ENCODE measurements around the gene C1orf50.

Gene C1orf50

GRCh38 chr1:42765832-42766740 lies 963 bp upstream of the C1orf50 start (continued):
- TF ChIP-seq PATZ1 (tag by site-specific recombination; IDR thresholded peaks at IDR 0.05) = peak; percentile 93
- peak; percentile 20; the same call in 1 of the 2 replicates for TF ChIP-seq ZBTB20 (tag by site-specific recombination; IDR thresholded peaks at IDR 0.05)
- TF ChIP-seq PRDM1 (tag by site-specific recombination; IDR thresholded peaks at IDR 0.05) = peak; percentile 52; the same call in 1 of the 2 replicates
- TF ChIP-seq ZNF513 (tag by site-specific recombination; IDR thresholded peaks at IDR 0.05) = peak; percentile 93
- TF ChIP-seq ZBTB7A (tag by site-specific recombination; IDR thresholded peaks at IDR 0.05; ENCODE audit: low read depth) = no peak
- TF ChIP-seq ZBTB48 (tag by site-specific recombination; IDR thresholded peaks at IDR 0.05) = peak; percentile 77
- TF ChIP-seq ZNF792 (tag by site-specific recombination; IDR thresholded peaks at IDR 0.05) = no peak
- TF ChIP-seq ZNF488 (tag by site-specific recombination; IDR thresholded peaks at IDR 0.05) = no peak
- TF ChIP-seq ZNF324 (tag by site-specific recombination; IDR thresholded peaks at IDR 0.05) = no peak
- no peak for TF ChIP-seq ZBTB49 (tag by site-specific recombination; IDR thresholded peaks at IDR 0.05; ENCODE audit: low read depth)
- TF ChIP-seq ZNF530 (tag by site-specific recombination; IDR thresholded peaks at IDR 0.05; ENCODE audit: low read depth) = no peak
- no peak for TF ChIP-seq KLF17 (tag by site-specific recombination; IDR thresholded peaks at IDR 0.05)
- TF ChIP-seq ZNF555 (tag by site-specific recombination; conservative IDR thresholded peaks at IDR 0.05) = no peak
- no peak for TF ChIP-seq ZNF558 (tag by site-specific recombination; IDR thresholded peaks at IDR 0.05)
- no peak for TF ChIP-seq SCRT1 (tag by site-specific recombination; IDR thresholded peaks at IDR 0.05; ENCODE audit: borderline replicate concordance)
- peak; percentile 78; the same call in 1 of the 2 replicates for TF ChIP-seq IKZF3 (tag by site-specific recombination; IDR thresholded peaks at IDR 0.05)
- peak; percentile 38; the same call in 1 of the 2 replicates for TF ChIP-seq ZNF10 (tag by site-specific recombination; IDR thresholded peaks at IDR 0.05)
- TF ChIP-seq ZNF785 (tag by site-specific recombination; IDR thresholded peaks at IDR 0.05) = no peak
- peak; percentile 64 for TF ChIP-seq GLIS1 (tag by site-specific recombination; IDR thresholded peaks at IDR 0.05)
- TF ChIP-seq ZSCAN4 (tag by site-specific recombination; IDR thresholded peaks at IDR 0.05) = peak; percentile 61; the same call in 1 of the 2 replicates
- no peak; the same call in none of the 2 replicates for TF ChIP-seq EGR2 (tag by site-specific recombination; IDR thresholded peaks at IDR 0.05; ENCODE audit: low read depth)
- TF ChIP-seq ZNF146 (tag by site-specific recombination; IDR thresholded peaks at IDR 0.05) = no peak
- no peak for TF ChIP-seq ZNF214 (tag by site-specific recombination; IDR thresholded peaks at IDR 0.05; ENCODE audit: borderline replicate concordance)
- no peak for TF ChIP-seq ZNF354C (tag by site-specific recombination; IDR thresholded peaks at IDR 0.05; ENCODE audit: borderline replicate concordance, low read depth)
- TF ChIP-seq AEBP2 (tag by site-specific recombination; IDR thresholded peaks at IDR 0.05; ENCODE audit: borderline replicate concordance) = no peak
- TF ChIP-seq ZNF138 (tag by site-specific recombination; IDR thresholded peaks at IDR 0.05; ENCODE audit: borderline replicate concordance) = no peak
- TF ChIP-seq KLF9 (tag by site-specific recombination; IDR thresholded peaks at IDR 0.05; ENCODE audit: low read depth) = no peak
- peak; percentile 23; the same call in 1 of the 2 replicates for TF ChIP-seq FEZF1 (tag by site-specific recombination; IDR thresholded peaks at IDR 0.05)
